ENCODE results near the gene USP44. TPM values are rescaled to one million over a fixed set of nuclear protein-coding genes. Genes with fewer than 3 reads are reported as not detected.

The USP44 gene
- total RNA-seq, 1 experiment from 2014 or later: 0.17 TPM

- no peak overlapping the region for H3K27ac ChIP-seq (ENCODE audit: low read depth, low read length)
- POLR2A ChIA-PET: no interaction called here
- ATAC-seq: no peak
- TF ChIP-seq CBX3 (IDR thresholded peaks at IDR 0.05; ENCODE audit: low read depth): no peak
- TF ChIP-seq EZH2phosphoT487 (IDR thresholded peaks at IDR 0.05; ENCODE audit: borderline replicate concordance): no peak
- TF ChIP-seq ZFX (IDR thresholded peaks at IDR 0.05): no peak
- TF ChIP-seq FOSL1 (IDR thresholded peaks at IDR 0.05; ENCODE audit: low read depth): no peak
- no peak for TF ChIP-seq ELF1 (IDR thresholded peaks at IDR 0.05; ENCODE audit: borderline replicate concordance, low read depth)
- no peak for TF ChIP-seq ATF3 (IDR thresholded peaks at IDR 0.05)
- TF ChIP-seq CTCF (IDR thresholded peaks at IDR 0.05 in 2 of 3, conservative IDR thresholded peaks at IDR 0.05 in 1 of 3; ENCODE audit: borderline replicate concordance in 1 of 3, insufficient read depth in 1 of 3, low read depth in 2 of 3, low read length in 2 of 3): no peak
- TF ChIP-seq POLR2A (IDR thresholded peaks at IDR 0.05; ENCODE audit: borderline replicate concordance, extremely low read depth, insufficient read depth, insufficient read length): no peak
- no peak for TF ChIP-seq ZNF274 (IDR thresholded peaks at IDR 0.05; ENCODE audit: low read depth, low read length)
- no peak for TF ChIP-seq EZH2 (IDR thresholded peaks at IDR 0.05)
- no peak for TF ChIP-seq ZBTB33 (IDR thresholded peaks at IDR 0.05; ENCODE audit: extremely low read depth, insufficient replicate concordance, low read length)
- no peak for TF ChIP-seq TCF7L2 (IDR thresholded peaks at IDR 0.05; ENCODE audit: borderline replicate concordance, extremely low read depth, insufficient read depth, insufficient read length)
- no peak for TF ChIP-seq SRF (IDR thresholded peaks at IDR 0.05; ENCODE audit: low read depth)
- no peak for TF ChIP-seq POLR2AphosphoS5 (IDR thresholded peaks at IDR 0.05; ENCODE audit: low read depth, low read length)
- TF ChIP-seq YY1 (IDR thresholded peaks at IDR 0.05; ENCODE audit: extremely low read depth, insufficient replicate concordance, low read depth, low read length): no peak
- TF ChIP-seq EGR1 (IDR thresholded peaks at IDR 0.05; ENCODE audit: low read depth): no peak
- H3K9me3 ChIP-seq (ENCODE audit: control insufficient read depth in 1 of 2, insufficient read depth in 1 of 2, low read depth in 1 of 2, low read length in 2 of 2): no peaks in the 10 kb centered on the region
- RAD21 ChIA-PET (ENCODE audit: low non-redundant PET in 1 of 2, low total read pairs in 2 of 2, uncharacterized antibody in 2 of 2, unreplicated experiment in 2 of 2): no interaction called here
- H3K36me3 ChIP-seq (ENCODE audit: control insufficient read depth in 1 of 2, insufficient read depth in 2 of 2, low read length in 2 of 2): peaks cover 30 to 50% of the 10 kb centered on the region in 2 experiments
- H3K4me1 ChIP-seq (ENCODE audit: control insufficient read depth in 1 of 2, insufficient read depth in 2 of 2, low read length in 2 of 2): no peaks in the 10 kb centered on the region
- no TSS peak for BruUV-seq (replicated peaks)
- peaks cover 5% of the 10 kb centered on the region; the same call in 1 of the 2 replicates for H4K20me1 ChIP-seq (ENCODE audit: insufficient read depth)
- no peak overlapping the region for H3K4me3 ChIP-seq (replicated peaks in 1 of 2; ENCODE audit: low read depth in 1 of 2, low read length in 2 of 2)
- no peak for DNase-seq (ENCODE audit: low read depth, low spot score)
- no peaks in the 10 kb centered on the region for H3K27me3 ChIP-seq (ENCODE audit: insufficient read depth, low read length)
- no peak overlapping the region for H2AFZ ChIP-seq (ENCODE audit: low read depth, low read length, poor library complexity, severe bottlenecking)
- no peaks in the 10 kb centered on the region for H3K9me2 ChIP-seq (ENCODE audit: insufficient read depth)
- H3K4me2 ChIP-seq (ENCODE audit: low read length): no peak overlapping the region
- intact Hi-C loops (cut with micrococcal nuclease): no loop called here
- no peak overlapping the region for H3K9ac ChIP-seq (ENCODE audit: low read length)
- CTCF ChIA-PET: no interaction called here
- H3K79me2 ChIP-seq (ENCODE audit: insufficient read depth, low read length): peaks cover 79% of the 10 kb centered on the region
Measured at GRCh38 chr12:95492462-95492861, 58.8 kb downstream of the USP44 start.
